ENCODE results near the gene RAB18.

The RAB18 gene

DNA sequence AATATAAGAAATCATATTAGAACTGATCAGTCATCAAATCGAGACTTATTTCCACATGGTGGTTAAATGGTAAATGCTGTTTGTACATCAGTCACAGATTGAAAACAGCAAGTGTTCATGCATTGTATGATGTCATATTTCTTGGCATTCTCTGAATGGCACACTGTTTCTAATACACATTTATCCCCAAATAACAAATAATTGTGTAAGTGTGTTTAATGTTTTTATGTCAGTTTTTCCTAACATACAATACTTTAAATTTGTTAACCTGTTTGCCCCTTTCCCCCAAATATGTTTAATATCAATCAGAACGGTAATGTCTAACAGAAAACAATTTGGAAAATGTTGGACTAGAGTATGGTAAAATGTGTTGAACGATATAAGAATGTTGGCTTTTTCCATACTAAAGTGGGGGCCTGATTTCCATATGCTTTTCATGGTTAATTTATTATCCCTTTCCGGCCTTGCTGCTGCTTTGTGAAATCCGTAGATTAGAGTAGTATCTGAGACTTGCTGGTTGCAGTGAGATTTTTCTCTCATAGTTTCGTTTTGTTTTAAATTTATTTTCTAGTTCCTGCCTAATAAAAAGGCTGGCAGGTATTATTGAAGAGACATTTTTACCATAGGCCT is 23.7 kb downstream of the RAB18 start:
- TF ChIP-seq CTCF (IDR thresholded peaks at IDR 0.05) = no peak

DNA sequence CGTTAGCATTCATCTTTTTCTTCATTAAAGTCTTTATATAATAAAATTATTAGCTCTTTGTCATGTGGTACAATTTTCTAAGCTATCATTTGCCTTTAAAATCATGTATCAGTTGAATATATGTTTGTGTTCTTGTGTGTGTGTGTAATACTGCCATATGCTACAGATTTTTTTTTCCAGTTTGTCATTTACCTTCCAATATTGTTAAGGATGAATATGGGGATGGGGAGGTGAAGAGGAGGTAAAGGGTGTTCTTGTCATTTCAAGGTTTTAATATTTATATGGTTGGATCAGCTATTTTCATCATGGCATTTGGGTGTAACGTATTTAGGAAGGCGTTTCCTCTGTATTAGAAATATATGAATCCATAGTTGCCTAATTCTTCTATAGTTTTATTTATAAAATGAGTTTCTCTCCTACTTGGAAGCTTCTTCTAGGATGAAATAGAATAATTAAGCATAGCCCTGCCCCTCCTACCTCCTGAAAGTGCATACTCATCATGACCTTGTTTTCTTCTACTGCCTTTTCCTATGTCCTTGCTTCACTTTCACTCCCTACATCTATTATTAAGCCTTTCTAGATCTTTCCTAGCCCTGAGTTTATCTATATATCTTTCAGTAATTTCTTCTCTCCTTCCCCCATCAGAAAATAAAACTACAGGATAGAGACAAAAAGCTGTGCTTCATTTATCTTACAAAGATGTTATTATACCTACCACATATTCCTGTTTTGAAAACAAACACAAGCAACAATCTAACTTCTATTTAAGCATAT is 25.1 kb downstream of the RAB18 start:
- no peak for TF ChIP-seq CTCF (IDR thresholded peaks at IDR 0.05)

- no peak for TF ChIP-seq CTCF (IDR thresholded peaks at IDR 0.05)
These were observed 26.4 kb downstream of the RAB18 start for GRCh38 chr10:27530477-27530876.

DNA sequence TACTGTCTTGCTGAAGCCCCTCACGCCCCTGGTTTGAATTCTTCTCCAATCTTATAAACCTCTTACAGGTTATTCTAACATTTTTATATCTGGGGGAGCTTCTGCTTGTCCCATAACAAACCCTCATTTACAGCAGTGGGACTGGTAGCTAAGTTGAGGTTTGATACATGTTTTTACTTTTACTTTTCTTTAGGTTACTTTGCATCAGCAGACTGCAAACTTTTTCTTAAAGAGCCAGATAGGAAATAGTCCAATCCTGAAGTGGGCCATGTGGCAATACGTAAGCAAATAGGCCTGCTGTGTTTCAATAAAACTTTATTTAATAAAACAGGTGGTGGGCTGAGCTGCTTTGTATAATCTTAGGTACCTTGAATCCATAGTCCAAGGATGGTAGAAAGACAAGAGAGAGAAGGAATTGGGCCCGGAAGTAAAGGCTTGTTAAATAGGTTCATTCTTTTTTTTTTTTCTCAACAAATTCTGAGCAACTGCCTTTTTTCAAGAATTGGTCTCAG is 27.3 kb downstream of the RAB18 start:
- no peak for TF ChIP-seq CTCF (IDR thresholded peaks at IDR 0.05)

- TF ChIP-seq CTCF (IDR thresholded peaks at IDR 0.05) = no peak
These were observed 30.1 kb downstream of the RAB18 start for GRCh38 chr10:27534161-27534700.

- TF ChIP-seq CTCF (IDR thresholded peaks at IDR 0.05) = no peak
These were observed 31.2 kb downstream of the RAB18 start for GRCh38 chr10:27535317-27535716.

DNA sequence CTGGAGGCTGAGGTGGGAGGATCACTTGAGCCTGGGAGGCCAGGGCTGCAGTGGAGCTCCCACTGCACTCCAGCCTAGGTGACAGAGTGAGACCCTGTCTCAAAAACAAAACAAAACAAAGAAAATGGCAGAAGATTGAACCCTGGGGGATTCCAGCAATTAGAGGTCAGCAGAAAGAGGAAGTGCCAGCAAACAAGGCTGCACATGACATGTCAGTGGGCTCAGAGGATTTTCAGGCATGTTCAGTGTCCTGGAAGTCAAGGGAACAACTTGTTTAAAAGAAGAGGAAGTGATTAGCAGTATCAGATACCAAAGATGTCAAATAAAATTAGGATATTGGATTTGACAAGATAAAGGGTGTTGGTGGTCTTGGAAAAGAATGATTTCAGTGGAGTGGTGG is 32.3 kb downstream of the RAB18 start:
- TF ChIP-seq CTCF (IDR thresholded peaks at IDR 0.05) = no peak

Data from LNCAP (cell line).